WTC11 (cell line): ENCODE measurements around the gene ZBTB47. TPM values are rescaled to one million over a fixed set of nuclear protein-coding genes. Genes with fewer than 3 reads are reported as not detected.

ENCODE experiments used
- ATAC-seq: fragments of 200-7000 bp; cut with Tn5 transposase; 2 replicates; pipeline ENCODE4 v1.10.0; 2021; ENCODE audit warnings: mild to moderate bottlenecking, moderate library complexity
- CTCF ChIA-PET: fragments of 300-600 bp; sonication (Branson Sonifier 250); formaldehyde crosslinking; loops from one replicate; lab custom pipeline; 2021; ENCODE audit warnings: antibody characterized with exemption; lab: Charles Lee
- POLR2A ChIA-PET: fragments of 350-600 bp; sonication (Branson Sonifier 250); formaldehyde crosslinking; loops from one replicate; lab custom pipeline; 2021; ENCODE audit warnings: antibody characterized with exemption; lab: Charles Lee
- DNase-seq: peaks from one replicate; pipeline ENCODE4 v3.0.0; 2021; ENCODE audit warnings: low spot score
- H3K27ac Mint-ChIP-seq: 2 replicates; pipeline ENCODE4 v1.8.0; 2021; ENCODE audit warnings: mixed read lengths
- H3K27me3 Mint-ChIP-seq: 2 replicates; pipeline ENCODE4 v1.8.0; 2021; ENCODE audit warnings: low read depth, mild to moderate bottlenecking, moderate library complexity, mixed read lengths
- H3K36me3 Mint-ChIP-seq: 2 replicates; pipeline ENCODE4 v1.8.0; 2021; ENCODE audit warnings: mixed read lengths
- H3K4me1 Mint-ChIP-seq: 2 replicates; pipeline ENCODE4 v1.8.0; 2022; ENCODE audit warnings: mixed read lengths
- H3K4me3 Mint-ChIP-seq: 2 replicates; pipeline ENCODE4 v1.8.0; 2021; ENCODE audit warnings: mild to moderate bottlenecking, moderate library complexity, mixed read lengths
- H3K9me3 Mint-ChIP-seq: 2 replicates; pipeline ENCODE4 v1.8.0; 2021; ENCODE audit warnings: mixed read lengths
- EMX1 ChIP-seq: fragments of 250-450 bp; sonication (Bioruptor Pico); IDR thresholded peaks from 2 replicates; pipeline ENCODE4 v1.8.0; 2021; ENCODE audit warnings: mild to moderate bottlenecking
- FOXK1 ChIP-seq: sonication (generic); formaldehyde crosslinking; IDR thresholded peaks from 2 replicates; pipeline ENCODE4 v1.8.0; 2022; ENCODE audit warnings: mild to moderate bottlenecking, moderate library complexity, missing genetic modification reagents
- GABPB1 ChIP-seq: sonication (generic); formaldehyde crosslinking; IDR thresholded peaks from 2 replicates; pipeline ENCODE4 v1.8.1; 2023; ENCODE audit warnings: mild to moderate bottlenecking, missing genetic modification reagents
- GRHL2 ChIP-seq: fragments of 250-450 bp; sonication (Bioruptor Pico); IDR thresholded peaks from 2 replicates; pipeline ENCODE4 v1.8.0; 2022; ENCODE audit warnings: mild to moderate bottlenecking, moderate library complexity; ENCODE audit not compliant: insufficient replicate concordance, severe bottlenecking
- OVOL2 ChIP-seq: fragments of 250-450 bp; sonication (Bioruptor Pico); IDR thresholded peaks from 2 replicates; pipeline ENCODE4 v1.9.0; 2021; ENCODE audit warnings: mild to moderate bottlenecking, borderline replicate concordance
- RELA ChIP-seq: sonication (generic); formaldehyde crosslinking; IDR thresholded peaks from 2 replicates; pipeline ENCODE4 v1.8.1; 2022; ENCODE audit warnings: missing genetic modification reagents, mild to moderate bottlenecking, borderline replicate concordance
- SMAD3 ChIP-seq: sonication (generic); formaldehyde crosslinking; IDR thresholded peaks from 2 replicates; pipeline ENCODE4 v1.8.0; 2022; ENCODE audit warnings: missing genetic modification reagents, mild to moderate bottlenecking, borderline replicate concordance
- SMAD4 ChIP-seq: sonication (generic); formaldehyde crosslinking; IDR thresholded peaks from 2 replicates; pipeline ENCODE4 v1.8.0; 2022; ENCODE audit warnings: mild to moderate bottlenecking, missing genetic modification reagents
- ZBTB21 ChIP-seq: sonication (generic); formaldehyde crosslinking; IDR thresholded peaks from 2 replicates; pipeline ENCODE4 v1.8.1; 2023; ENCODE audit warnings: mild to moderate bottlenecking, missing genetic modification reagents, borderline replicate concordance
- ZNF232 ChIP-seq: sonication (generic); formaldehyde crosslinking; IDR thresholded peaks from 2 replicates; pipeline ENCODE4 v1.8.0; 2022; ENCODE audit warnings: mild to moderate bottlenecking, missing genetic modification reagents
- ZNF317 ChIP-seq: sonication (generic); formaldehyde crosslinking; IDR thresholded peaks from 2 replicates; pipeline ENCODE4 v1.8.1; 2023; ENCODE audit warnings: low read depth, mild to moderate bottlenecking, moderate library complexity, missing genetic modification reagents, borderline replicate concordance
- ZNF396 ChIP-seq: fragments of 250-450 bp; sonication (Bioruptor Pico); IDR thresholded peaks from 2 replicates; pipeline ENCODE4 v1.8.0; 2021; ENCODE audit warnings: mild to moderate bottlenecking, moderate library complexity, borderline replicate concordance
- ZNF416 ChIP-seq: fragments of 250-450 bp; sonication (Bioruptor Pico); IDR thresholded peaks from 2 replicates; pipeline ENCODE4 v1.9.0; 2021; ENCODE audit warnings: mild to moderate bottlenecking, inconsistent platforms
- ZNF671 ChIP-seq: fragments of 250-450 bp; sonication (Bioruptor Pico); IDR thresholded peaks from 2 replicates; pipeline ENCODE4 v1.8.0; 2021; ENCODE audit warnings: mild to moderate bottlenecking
- total RNA-seq: library from RNA; stranded (reverse); gene quantifications from 3 replicates; pipeline ENCODE4 v1.2.3, GENCODE V29; 2021
- TF ChIP-seq, protein P1 (sequence below): fragments of 250-450 bp; sonication (Bioruptor Pico); IDR thresholded peaks from 2 replicates; pipeline ENCODE4 v1.9.0; 2021; ENCODE audit warnings: mild to moderate bottlenecking
- TF ChIP-seq, protein P2 (sequence below): sonication (generic); formaldehyde crosslinking; IDR thresholded peaks from 2 replicates; pipeline ENCODE4 v1.8.1; 2023; ENCODE audit warnings: mild to moderate bottlenecking, missing genetic modification reagents
- TF ChIP-seq, protein P3 (sequence below): fragments of 250-450 bp; sonication (Bioruptor Pico); IDR thresholded peaks from 2 replicates; pipeline ENCODE4 v1.8.0; 2021; ENCODE audit warnings: mild to moderate bottlenecking
- TF ChIP-seq, protein P4 (sequence below): fragments of 200-600 bp; IDR thresholded peaks from 2 replicates; pipeline ENCODE4 v1.8.0; 2022; ENCODE audit warnings: antibody characterized with exemption
- TF ChIP-seq, protein P5 (sequence below): sonication (generic); formaldehyde crosslinking; IDR thresholded peaks from 2 replicates; pipeline ENCODE4 v1.8.0; 2022; ENCODE audit warnings: mild to moderate bottlenecking, missing genetic modification reagents
- TF ChIP-seq, protein P6 (sequence below): fragments of 250-450 bp; sonication (Bioruptor Pico); IDR thresholded peaks from 2 replicates; pipeline ENCODE4 v1.9.0; 2021; ENCODE audit warnings: mild to moderate bottlenecking, borderline replicate concordance
- TF ChIP-seq, protein P7 (sequence below): sonication (generic); formaldehyde crosslinking; conservative IDR thresholded peaks from 2 replicates; pipeline ENCODE4 v1.8.1; 2022; ENCODE audit warnings: mild to moderate bottlenecking, missing genetic modification reagents

ZBTB47 gene
- total RNA-seq, 1 experiment from 2014 or later: 5.2 TPM

DNA sequence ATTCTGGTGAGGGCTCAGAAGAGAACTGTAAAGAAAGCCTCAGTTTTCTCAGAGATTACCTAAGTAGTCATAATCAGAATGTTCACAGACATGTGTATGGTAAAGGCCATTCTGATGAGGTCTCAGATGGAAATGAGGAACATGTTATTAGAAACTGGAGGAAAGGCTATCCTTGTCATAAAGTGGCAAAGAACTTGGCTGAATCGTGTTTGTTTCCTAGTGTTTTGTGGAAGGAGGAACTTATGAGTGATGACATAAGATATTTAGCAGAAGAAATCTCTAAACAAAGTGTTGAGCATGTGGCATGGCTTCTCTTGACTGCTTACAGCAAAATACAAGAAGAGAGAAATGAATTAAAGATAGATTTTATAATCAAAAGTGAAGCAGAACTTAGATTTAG lies 19.0 kb downstream of the ZBTB47 start (continued):
- TF ChIP-seq, protein P1, sequence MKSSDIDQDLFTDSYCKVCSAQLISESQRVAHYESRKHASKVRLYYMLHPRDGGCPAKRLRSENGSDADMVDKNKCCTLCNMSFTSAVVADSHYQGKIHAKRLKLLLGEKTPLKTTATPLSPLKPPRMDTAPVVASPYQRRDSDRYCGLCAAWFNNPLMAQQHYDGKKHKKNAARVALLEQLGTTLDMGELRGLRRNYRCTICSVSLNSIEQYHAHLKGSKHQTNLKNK (CRISPR knock-in tag): no peak
- no peak for TF ChIP-seq ZNF232 (CRISPR knock-in tag)
- no peak for TF ChIP-seq GRHL2 (CRISPR knock-in tag)
- TF ChIP-seq, protein P2, sequence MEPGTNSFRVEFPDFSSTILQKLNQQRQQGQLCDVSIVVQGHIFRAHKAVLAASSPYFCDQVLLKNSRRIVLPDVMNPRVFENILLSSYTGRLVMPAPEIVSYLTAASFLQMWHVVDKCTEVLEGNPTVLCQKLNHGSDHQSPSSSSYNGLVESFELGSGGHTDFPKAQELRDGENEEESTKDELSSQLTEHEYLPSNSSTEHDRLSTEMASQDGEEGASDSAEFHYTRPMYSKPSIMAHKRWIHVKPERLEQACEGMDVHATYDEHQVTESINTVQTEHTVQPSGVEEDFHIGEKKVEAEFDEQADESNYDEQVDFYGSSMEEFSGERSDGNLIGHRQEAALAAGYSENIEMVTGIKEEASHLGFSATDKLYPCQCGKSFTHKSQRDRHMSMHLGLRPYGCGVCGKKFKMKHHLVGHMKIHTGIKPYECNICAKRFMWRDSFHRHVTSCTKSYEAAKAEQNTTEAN (CRISPR knock-in tag): no peak
- TF ChIP-seq SMAD4: no peak
- TF ChIP-seq OVOL2 (CRISPR knock-in tag): no peak
- TF ChIP-seq EMX1 (CRISPR knock-in tag): no peak
- TF ChIP-seq, protein P3, sequence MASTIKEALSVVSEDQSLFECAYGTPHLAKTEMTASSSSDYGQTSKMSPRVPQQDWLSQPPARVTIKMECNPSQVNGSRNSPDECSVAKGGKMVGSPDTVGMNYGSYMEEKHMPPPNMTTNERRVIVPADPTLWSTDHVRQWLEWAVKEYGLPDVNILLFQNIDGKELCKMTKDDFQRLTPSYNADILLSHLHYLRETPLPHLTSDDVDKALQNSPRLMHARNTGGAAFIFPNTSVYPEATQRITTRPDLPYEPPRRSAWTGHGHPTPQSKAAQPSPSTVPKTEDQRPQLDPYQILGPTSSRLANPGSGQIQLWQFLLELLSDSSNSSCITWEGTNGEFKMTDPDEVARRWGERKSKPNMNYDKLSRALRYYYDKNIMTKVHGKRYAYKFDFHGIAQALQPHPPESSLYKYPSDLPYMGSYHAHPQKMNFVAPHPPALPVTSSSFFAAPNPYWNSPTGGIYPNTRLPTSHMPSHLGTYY (CRISPR knock-in tag): no peak

DNA sequence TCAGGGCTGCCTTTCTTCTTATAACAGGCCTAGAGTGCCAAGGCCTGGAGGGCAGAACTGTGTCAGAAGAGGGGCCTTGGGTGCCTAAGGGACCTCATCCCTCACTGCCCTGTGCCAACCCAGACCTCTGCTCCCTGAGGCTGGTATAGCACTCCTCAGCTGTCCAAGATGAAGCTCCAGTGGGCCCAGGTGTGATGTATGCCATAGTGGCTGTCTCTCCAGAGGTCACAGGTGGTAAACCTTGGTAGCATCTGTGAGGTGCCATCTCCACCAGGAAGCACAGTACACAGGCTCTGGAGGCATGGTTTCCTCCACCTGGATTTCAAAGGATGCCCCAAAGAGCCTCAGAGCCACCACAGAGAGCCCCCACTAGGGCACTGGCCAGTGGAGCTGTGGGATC lies 19.6 kb downstream of the ZBTB47 start:
- peaks cover 10% of the 10 kb centered on the region for H3K27me3 Mint-ChIP-seq
- ATAC-seq (no peak), DNase-seq (no peak)
- H3K27ac Mint-ChIP-seq: no peak overlapping the region
- TF ChIP-seq SMAD3 (CRISPR knock-in tag): no peak
- TF ChIP-seq ZNF416 (CRISPR knock-in tag): no peak
- TF ChIP-seq, protein P4, sequence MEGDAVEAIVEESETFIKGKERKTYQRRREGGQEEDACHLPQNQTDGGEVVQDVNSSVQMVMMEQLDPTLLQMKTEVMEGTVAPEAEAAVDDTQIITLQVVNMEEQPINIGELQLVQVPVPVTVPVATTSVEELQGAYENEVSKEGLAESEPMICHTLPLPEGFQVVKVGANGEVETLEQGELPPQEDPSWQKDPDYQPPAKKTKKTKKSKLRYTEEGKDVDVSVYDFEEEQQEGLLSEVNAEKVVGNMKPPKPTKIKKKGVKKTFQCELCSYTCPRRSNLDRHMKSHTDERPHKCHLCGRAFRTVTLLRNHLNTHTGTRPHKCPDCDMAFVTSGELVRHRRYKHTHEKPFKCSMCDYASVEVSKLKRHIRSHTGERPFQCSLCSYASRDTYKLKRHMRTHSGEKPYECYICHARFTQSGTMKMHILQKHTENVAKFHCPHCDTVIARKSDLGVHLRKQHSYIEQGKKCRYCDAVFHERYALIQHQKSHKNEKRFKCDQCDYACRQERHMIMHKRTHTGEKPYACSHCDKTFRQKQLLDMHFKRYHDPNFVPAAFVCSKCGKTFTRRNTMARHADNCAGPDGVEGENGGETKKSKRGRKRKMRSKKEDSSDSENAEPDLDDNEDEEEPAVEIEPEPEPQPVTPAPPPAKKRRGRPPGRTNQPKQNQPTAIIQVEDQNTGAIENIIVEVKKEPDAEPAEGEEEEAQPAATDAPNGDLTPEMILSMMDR: no peak
- no peak for TF ChIP-seq ZNF396 (CRISPR knock-in tag)
- peaks cover 27% of the 10 kb centered on the region for H3K9me3 Mint-ChIP-seq
- POLR2A ChIA-PET: no interaction called here
- H3K4me3 Mint-ChIP-seq: no peak overlapping the region
- no peaks in the 10 kb centered on the region for H3K4me1 Mint-ChIP-seq
- CTCF ChIA-PET: no interaction called here
- H3K36me3 Mint-ChIP-seq: no peaks in the 10 kb centered on the region

DNA sequence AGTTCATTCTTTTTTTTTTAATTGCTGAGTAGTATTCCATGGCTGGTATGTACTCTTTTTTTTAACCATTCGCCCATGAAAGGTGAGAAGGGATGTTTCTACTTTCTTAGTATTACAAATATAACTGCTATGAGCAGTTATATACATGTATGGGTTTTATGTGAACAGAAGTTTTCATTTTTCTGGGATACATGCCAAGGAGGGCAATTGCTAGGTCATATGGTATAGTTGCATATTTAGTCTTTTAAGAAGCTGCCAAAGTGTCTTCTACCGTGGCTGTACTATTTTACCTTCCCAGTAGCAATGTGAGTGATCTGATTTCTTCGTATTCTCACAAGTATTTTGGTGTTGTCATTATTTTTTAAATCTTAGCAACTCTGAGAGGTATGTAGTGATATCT lies 20.6 kb downstream of the ZBTB47 start:
- Mint-ChIP-seq H3K9me3 (peaks cover 21% of the 10 kb centered on the region), H3K4me1 (no peaks in the 10 kb centered on the region), H3K36me3 (no peaks in the 10 kb centered on the region), H3K4me3 (no peak overlapping the region), H3K27ac (no peak overlapping the region), H3K27me3 (peaks cover 7% of the 10 kb centered on the region; the same call in 1 of the 2 replicates)
- CTCF ChIA-PET: no interaction called here
- POLR2A ChIA-PET: no interaction called here
- no peak for ATAC-seq
- DNase-seq: no peak
- TF ChIP-seq RELA (CRISPR knock-in tag) (no peak), ZNF671 (CRISPR knock-in tag) (no peak), ZBTB21 (no peak), ZNF317 (CRISPR knock-in tag) (no peak), FOXK1 (no peak), GABPB1 (CRISPR knock-in tag) (no peak)
- TF ChIP-seq, protein P5, sequence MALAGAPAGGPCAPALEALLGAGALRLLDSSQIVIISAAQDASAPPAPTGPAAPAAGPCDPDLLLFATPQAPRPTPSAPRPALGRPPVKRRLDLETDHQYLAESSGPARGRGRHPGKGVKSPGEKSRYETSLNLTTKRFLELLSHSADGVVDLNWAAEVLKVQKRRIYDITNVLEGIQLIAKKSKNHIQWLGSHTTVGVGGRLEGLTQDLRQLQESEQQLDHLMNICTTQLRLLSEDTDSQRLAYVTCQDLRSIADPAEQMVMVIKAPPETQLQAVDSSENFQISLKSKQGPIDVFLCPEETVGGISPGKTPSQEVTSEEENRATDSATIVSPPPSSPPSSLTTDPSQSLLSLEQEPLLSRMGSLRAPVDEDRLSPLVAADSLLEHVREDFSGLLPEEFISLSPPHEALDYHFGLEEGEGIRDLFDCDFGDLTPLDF (CRISPR knock-in tag): no peak
- TF ChIP-seq, protein P4: no peak
- TF ChIP-seq, protein P6, sequence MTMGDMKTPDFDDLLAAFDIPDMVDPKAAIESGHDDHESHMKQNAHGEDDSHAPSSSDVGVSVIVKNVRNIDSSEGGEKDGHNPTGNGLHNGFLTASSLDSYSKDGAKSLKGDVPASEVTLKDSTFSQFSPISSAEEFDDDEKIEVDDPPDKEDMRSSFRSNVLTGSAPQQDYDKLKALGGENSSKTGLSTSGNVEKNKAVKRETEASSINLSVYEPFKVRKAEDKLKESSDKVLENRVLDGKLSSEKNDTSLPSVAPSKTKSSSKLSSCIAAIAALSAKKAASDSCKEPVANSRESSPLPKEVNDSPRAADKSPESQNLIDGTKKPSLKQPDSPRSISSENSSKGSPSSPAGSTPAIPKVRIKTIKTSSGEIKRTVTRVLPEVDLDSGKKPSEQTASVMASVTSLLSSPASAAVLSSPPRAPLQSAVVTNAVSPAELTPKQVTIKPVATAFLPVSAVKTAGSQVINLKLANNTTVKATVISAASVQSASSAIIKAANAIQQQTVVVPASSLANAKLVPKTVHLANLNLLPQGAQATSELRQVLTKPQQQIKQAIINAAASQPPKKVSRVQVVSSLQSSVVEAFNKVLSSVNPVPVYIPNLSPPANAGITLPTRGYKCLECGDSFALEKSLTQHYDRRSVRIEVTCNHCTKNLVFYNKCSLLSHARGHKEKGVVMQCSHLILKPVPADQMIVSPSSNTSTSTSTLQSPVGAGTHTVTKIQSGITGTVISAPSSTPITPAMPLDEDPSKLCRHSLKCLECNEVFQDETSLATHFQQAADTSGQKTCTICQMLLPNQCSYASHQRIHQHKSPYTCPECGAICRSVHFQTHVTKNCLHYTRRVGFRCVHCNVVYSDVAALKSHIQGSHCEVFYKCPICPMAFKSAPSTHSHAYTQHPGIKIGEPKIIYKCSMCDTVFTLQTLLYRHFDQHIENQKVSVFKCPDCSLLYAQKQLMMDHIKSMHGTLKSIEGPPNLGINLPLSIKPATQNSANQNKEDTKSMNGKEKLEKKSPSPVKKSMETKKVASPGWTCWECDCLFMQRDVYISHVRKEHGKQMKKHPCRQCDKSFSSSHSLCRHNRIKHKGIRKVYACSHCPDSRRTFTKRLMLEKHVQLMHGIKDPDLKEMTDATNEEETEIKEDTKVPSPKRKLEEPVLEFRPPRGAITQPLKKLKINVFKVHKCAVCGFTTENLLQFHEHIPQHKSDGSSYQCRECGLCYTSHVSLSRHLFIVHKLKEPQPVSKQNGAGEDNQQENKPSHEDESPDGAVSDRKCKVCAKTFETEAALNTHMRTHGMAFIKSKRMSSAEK: no peak
- TF ChIP-seq, protein P7, sequence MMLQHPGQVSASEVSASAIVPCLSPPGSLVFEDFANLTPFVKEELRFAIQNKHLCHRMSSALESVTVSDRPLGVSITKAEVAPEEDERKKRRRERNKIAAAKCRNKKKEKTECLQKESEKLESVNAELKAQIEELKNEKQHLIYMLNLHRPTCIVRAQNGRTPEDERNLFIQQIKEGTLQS (CRISPR knock-in tag): no peak
